ENCODE measurements around the gene OR6F1.
"Not testable (repeated sequence)": the region's sequence is repeated elsewhere in the genome, so short reads cannot be mapped to it uniquely, and the experiment has no call there.

The OR6F1 gene

DNA sequence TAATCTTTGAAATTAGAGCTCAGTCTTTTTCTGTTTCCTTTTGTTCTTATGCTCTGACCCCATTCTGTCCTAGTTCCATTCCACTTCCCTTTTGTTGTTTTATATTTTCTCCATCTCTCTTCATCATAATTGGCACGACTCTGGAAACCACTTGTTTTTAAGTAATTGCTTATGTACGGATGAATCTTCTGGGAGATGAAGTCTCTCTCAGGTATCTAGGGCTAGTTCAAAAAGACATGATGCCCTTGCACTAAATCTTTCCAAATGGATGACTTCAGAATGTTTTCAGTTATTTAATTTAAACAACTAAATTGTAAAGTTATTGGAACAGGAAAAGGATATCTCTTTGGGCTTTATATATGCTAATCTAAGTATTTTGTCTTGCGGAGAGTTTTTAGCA lies at the start of gene OR6F1:
Gene OR6F1, minus strand, starts transcription at position 101 of the 400 bp plus-strand sequence. CDS start 3,891 bp downstream, outside the sequence.
- DNase-seq, result no peak

DNA sequence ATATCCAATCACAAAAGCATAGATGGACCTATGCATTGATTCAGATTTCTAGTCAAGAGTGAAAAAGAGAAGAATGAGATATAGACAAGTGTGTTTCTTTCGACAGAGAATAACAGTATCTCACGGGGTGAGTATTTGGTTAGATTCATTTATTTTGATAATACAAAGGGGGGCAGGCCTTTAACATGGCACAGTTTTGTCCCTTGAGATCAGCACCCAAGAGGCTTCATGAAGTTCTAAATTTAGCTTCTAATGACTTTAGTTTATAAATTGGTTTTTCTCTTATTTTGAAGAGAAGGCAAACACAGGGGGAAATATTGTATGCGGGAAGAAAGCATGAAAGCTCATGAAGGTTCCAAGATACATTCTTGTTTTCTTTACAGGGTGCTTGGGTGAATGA lies 44.0 kb upstream of the OR6F1 start, which contains the start of gene OR1C1:
Gene OR1C1, minus strand, starts transcription at position 101 of the 400 bp plus-strand sequence. CDS start 2,150 bp downstream, outside the sequence.
- no peak for DNase-seq

DNA sequence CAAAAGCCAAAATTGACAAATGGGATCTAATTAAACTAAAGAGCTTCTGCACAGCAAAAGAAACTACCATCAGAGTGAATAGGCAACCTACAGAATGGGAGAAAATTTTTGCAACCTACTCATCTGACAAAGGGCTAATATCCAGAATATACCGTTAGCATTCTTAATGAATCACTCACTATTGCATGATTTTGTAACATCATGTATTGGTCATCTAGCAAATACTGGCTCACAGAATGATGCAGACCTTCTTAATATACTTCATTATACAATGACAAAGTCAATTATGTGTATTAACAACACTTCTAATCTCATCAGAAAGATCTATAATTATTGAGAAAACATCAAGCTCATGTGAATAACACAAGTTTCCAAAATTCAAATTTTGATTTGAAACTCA lies 37.9 kb upstream of the OR6F1 start:
- not testable (repeated sequence) for DNase-seq

DNA sequence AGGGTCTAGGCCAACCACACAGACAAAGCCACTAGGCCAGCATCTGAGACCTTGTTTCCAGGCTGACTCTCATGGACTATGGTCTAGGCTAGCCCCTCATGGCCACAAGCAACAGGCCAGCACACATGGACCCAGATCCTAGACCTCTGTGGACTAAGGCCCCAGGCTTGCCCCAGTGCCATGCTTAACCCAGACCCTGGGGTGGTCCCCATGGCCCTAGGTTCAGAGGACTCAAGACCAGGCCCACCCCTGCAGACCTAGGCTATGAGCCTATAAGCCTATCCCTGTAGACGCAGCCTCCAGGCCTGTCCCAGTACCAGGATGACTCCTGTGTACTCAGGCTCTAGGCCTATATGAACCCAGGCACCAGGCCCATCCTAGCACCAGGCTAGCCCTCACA lies 33.4 kb upstream of the OR6F1 start:
- DNase-seq, result no peak

DNA sequence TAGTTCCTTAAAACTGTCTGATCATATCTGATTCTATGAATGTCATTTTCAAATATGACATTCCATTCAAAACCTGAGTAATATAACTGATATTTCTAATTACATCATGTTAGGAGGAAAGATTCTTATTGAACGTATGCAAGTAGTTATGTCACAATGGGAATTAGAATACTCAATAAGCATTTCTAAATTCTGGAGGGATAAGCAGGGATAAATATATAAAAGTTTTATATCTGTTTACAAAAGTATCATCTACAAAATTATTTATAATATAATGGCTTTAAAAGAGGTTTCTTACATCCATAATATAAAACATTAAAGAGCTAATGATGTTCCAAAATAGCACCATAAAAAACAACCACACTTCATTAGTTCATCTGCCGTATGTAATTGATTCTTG lies 31.6 kb upstream of the OR6F1 start, which contains the start of gene OR14A2:
Gene OR14A2, minus strand, starts transcription at position 101 of the 400 bp plus-strand sequence.
- no peak for DNase-seq

DNA sequence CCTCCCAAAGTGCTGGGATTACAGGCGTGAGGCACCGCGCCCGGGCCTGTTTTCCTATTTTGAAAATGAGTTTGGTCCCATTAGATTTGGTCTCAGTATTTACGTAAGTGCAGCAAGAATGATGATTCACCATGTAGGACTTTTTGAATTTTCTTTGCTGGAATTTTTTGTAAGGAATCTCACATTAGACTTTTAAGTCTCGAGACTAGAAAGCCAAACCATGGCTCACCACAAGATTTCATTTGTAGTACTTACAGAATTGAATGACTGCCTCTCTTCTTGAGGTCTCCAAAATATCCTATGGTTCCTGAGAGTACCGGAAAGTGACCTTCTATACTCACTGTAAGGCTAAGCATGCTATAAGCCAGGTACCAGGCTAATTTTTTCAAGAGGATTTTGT lies 31.2 kb upstream of the OR6F1 start:
- DNase-seq, result no peak

DNA sequence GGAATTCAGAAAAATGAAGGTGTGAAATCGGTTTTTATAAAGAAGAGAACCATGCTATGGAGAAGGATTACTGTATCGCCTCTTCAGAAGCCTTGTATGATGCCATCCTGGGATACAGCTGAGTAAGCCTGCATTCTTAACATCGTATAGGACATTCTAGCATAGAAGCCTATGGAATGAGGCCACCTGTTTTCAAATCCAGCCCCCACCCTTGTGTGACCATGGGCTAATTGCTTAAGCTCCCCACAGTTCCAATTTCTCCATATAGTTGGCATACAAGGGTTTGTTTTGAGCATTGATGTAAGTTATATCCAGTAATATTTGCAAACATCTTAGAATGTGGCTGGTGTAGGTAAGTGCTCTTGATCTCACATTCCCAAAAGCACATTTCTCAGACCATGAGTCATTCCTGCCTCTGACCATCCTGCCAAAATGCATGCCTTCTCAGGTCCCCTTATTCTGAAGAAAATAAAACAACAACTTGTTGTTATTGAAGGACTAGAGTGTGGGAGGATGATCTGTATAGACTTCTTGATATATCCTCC lies 30.0 kb upstream of the OR6F1 start:
- no peak for DNase-seq

DNA sequence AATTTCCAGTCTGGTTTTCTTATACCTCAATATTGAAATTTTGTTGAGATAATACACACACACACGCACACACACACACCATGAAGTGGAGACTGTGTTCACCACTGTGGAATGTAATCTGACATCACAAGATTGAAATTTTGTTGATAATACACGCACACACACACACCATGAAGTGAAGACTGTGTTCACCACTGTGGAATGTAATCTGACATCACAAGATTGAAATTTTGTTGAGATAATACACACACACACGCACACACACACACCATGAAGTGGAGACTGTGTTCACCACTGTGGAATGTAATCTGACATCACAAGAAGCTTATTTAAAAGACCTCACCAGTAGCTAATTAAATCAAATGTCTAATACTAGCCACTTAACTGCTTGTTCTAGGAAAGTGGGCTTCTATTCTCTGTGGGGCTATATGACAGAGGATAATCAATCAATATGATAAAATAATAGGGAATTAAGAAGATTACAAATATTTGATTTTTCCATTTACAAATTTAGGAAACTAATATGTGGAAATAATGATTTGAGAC lies 25.8 kb upstream of the OR6F1 start:
- not testable (repeated sequence) for DNase-seq

DNA sequence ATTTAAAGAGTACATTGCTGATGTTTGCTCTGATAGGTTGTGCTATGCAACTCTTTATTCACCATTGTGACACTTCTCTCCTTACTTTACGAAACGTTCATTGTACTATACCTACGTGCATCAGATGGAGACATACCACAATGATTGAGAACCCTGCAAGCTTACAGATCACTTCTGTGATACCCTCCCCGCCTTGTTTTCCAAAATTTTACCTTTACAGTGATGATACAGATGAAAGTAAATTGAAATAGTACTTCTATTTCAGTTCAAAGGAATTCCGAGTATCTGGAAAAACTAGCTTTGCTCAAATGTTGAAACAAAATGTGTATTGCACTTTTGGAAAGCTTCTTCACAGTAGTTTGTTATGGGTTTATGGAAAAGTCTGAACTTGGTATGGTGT lies 25.3 kb upstream of the OR6F1 start:
- DNase-seq, result no peak

DNA sequence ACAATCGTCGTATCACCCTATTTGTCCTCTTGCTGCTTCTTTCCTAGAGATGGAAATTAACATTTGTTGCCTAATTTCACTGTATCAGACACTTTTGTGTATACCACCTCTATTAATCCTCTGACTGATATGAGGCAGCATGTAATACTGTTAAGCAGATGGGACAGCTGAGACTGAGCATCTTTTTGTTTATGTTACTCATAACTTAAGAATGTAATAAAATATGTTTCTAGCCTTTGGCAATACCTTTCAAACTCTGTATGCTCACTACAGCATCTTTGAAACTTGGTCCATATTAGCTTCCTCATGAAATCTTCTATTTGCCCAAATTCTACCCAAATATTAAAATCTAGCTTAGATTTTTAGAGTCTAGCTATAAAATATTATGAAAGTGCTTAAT lies 24.3 kb upstream of the OR6F1 start:
- DNase-seq, result no peak

DNA sequence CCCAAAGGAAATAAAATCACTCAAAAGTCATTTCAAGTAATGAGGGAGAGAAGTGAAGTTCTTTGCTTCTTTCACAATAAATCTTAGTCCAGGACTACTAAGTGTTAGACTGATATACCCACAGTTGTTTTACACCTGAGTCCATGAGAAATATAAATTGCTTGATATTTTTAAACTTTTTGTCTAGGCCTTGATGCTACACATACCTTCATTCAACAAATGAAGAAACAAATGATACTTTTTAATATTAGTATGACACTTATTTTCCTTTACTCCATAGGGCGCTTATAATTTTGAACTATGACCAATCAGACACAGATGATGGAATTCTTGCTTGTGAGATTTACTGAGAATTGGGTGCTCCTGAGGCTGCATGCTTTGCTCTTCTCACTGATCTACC lies 21.9 kb upstream of the OR6F1 start, which contains the start of gene OR14K1:
Gene OR14K1, plus strand, starts transcription at position 301 of the 400 bp plus-strand sequence. Its CDS starts 0 bp downstream, at position 301.
- DNase-seq, result no peak

DNA sequence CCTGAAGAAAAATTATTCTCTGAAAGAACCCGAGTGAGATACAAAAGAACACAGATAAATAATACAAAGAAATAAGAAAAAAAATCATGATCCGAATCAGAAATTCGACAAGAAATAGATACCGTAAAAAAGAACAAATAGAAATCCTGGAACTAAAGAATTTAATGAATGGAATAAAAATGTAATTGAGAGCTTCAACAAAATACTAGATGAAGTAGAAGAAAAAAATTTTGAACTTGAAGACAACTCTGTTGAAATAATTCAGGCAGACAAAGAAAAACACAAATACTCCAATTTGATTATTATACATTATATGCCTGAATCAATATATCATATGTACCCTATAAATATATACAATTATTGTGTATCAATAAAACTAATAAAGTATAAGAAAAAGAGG lies 4.8 kb upstream of the OR6F1 start:
- DNase-seq, result no peak

DNA sequence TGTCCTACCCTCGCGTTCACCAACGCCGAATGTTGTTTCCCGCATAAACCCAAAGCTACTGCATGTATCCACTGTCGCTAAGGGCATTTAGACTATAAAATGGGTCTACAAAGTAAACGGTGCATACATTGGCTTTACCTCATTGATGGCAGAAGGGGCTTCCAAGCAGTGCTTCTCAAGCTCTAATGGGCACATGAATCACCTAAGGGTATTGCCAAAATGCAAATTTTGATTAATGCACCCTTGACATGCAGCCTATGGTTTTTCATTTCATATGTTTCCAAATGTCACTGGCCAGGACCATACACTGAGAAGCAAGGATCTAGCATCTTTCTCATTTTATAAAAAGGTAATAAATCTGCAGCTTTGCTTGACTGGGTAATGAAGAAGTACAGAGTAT lies 2.7 kb downstream of the OR6F1 start:
- DNase-seq, result no peak

DNA sequence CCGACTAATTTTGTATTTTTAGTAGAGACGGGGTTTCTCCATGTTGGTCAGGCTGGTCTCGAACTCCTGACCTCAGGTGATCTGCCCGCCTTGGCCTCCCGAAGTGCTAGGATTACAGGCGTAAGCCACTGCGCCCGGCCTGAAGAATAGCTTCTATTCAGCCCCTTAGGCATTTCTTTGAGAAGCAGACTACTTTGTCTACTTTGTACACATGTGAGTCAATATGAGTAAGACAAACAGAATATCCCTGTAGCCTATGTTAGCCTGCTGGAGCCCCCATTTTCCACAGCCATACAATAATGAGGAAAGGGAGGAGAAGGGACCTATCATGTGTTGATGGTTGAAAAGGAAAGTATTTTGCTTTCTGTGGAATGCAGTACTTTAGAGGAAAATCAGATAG lies 5.8 kb downstream of the OR6F1 start:
- DNase-seq, result not testable (repeated sequence)

DNA sequence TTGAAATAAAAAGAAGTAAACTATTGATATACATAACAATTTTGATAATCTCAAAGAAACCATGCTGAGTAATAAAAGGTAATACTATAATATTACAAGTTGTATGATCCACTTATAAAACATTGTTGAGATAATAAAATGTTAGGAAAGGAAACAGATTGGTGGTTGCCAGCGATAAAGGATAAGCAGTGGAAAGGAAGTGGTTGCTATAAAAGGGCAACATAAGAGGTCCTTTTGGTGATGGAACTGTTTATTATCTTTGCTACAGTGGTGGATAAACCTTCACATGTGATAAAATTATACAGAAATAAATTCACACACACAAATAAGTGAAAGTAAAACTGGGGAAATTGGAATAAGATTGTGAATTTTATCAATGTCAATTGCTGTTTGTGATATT lies 15.1 kb downstream of the OR6F1 start:
- DNase-seq, result peak; percentile 19

DNA sequence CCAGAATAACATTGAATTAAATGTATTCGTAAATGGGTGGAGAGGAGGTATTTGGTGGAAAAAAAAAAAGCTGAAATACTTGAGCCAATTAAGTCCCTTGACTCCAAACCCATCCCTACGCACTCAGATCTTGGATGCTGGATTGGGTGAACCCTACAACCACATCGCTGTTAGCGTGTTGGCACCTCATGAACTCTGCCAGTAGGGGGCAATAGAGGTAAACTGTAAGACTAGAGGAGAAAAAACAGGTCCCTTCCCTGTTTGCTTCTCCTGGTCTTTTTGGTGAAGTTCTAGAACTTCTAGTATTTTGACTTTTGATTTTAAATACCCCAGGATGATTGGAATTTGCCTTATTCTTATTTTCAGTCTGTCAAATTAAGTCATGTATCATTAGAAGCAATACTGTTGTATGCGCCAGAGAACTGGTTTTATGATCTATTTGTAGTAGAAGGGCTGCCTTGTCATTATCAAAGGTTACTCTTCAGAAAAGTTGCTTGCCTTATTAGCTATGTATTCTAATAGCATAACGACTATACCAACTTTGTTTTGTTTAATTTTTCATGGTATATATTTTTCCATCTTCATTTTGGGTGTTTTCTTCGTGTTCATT lies 35.1 kb downstream of the OR6F1 start:
- DNase-seq, result peak; percentile 96

DNA sequence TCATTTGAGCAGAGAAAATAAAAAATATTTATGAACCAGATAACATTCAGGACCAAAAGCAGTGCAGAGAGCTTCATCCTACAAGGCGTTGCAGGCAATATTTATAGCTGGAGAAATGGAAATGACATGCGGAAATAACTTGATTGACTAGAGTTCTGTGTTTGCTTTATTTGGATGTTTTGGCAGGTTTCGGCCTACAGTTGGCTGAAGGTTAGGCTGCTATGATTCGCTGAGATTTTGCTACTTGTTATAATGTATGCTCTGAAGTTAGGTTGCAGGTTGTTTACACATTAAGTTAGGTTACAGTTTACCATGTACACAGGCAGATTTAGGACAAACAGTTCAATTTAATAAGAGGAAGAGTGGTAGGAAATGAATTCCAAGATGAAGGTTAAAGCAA lies 36.3 kb downstream of the OR6F1 start:
- DNase-seq, result no peak

DNA sequence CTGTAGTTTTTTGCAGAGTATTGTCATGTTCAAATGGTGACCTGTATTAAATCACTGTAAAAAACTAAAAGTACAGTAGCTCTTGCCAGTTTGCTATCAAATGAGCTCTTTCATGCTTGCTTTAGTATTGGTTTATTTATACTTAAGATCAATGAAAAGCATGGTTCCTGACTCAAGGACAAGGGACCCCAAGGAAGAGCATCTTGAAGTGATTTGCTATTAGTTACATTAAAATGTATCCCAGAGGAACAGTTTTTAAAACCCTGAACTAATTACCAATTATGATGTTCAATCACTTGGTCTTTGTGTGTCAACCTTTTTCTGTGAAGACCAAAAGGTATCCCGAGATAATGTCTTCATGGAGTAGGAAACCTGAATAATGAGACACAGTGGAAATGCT lies 36.8 kb downstream of the OR6F1 start, which contains the start of gene OR13G1:
Gene OR13G1, minus strand, starts transcription at position 101 of the 400 bp plus-strand sequence. CDS start 6,698 bp downstream, outside the sequence.
- no peak for DNase-seq

DNA sequence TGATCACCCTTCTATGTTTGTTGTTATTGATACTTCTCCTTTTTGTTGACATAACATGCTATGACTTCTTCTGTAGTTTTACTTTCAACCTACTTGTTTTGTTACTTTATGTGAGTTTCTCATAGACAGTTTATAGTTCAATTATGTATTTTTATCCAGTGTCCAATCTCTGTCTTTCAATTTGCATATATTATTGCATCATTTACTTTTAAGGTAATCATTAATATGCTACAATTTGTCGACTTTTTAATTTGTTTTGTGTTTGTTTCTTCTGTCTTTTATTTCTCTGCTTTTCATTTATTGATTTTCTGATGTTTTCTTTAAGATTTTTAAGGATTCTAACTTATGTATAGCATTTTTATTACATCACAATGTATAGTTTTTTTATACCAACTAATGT lies 47.2 kb downstream of the OR6F1 start:
- no peak for DNase-seq
